ENCODE results near the gene TMEM145. TPM values are rescaled to one million over a fixed set of nuclear protein-coding genes. Genes with fewer than 3 reads are reported as not detected.

Gene TMEM145
- total RNA-seq, 1 experiment from 2014 or later = 0.81 TPM

DNA sequence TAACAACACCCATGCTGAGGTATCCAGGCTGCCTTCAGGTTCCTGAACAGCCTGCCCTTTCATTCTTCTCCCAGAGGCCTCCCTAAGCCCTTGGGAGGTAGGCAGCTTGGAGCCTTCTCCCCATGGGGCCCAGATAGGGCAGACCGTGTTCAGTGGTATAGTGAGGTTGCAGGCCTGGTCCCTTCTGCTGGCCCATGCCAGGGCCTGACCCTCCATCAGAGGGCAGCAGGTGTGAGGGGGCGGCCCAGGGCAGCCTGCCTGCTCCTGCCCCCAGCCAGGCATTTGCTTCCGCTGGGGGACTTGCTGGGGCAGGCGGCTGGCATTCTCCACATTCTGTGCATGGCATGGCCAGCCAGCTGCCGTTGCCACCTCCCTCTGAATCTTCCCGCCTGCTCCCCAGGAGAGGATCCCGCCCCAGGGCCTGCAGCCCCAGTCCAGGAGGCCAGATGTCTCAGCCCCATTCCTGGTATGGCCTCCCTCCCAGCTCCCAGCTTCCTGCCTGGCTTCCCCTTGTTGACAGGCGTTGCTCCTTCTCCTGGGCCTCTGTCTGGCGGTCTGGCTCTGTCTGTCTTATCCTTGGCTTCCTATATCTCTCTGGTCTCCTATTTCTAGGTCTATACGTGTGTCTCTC is 35.2 kb upstream of the TMEM145 start:
- peak; percentile 30 for DNase-seq (ENCODE audit: low spot score)

- DNase-seq (ENCODE audit: low spot score) = no peak
Measured at GRCh38 chr19:42278452-42279154, 34.5 kb upstream of the TMEM145 start.

GRCh38 chr19:42279155-42279901 is 33.8 kb upstream of the TMEM145 start:
- DNase-seq (ENCODE audit: low spot score) = no peak

DNA sequence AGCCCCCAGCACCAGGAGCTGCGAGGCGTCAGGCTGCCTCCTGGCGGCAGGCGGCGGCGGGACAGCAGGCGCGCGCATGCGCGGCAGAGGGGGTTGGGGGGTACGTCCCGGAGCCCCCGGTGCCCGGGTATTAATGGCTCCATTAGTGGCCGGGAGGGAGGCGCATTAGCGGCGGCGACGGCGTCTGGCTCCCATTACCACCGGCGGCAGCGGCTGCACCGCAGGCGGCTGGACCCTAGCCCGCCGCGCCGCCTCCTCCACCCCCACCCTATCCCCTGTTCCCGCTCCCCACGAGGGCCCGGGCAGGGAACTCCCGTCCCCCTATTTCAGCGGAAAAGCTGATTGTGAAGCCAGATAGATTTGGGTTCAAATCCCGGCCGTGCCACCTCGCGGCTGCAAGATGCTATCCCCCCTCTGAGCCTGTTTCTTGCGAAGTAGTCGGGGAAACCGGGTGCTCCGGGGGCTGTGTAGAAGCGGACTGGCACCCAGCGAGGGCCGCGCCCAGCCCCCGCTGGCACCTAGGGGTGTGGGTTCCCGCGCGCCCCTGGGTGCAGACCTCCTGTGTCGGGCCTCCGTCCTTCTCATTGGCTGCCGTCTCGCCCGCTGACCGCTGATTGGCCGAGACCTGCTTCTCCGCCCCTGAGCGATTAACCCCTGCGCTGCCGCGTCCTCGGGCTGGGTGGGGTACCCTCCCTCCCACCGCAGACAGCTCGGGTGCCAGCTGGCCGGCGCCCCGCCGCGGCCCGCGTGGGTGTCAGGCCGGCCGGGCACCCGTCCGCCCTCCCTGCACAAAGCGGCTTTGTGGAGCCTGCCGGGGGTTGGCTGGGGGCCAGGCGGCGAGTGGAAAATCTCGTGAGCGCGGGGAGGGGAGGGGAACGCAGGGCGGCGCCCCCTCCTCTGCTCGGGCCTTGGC is 33.0 kb upstream of the TMEM145 start:
- peak; percentile 90 for DNase-seq (ENCODE audit: low spot score)

- no peak for DNase-seq (ENCODE audit: low spot score)
Measured at GRCh38 chr19:42280815-42281145, 32.3 kb upstream of the TMEM145 start.

- peak; percentile 41 for DNase-seq (ENCODE audit: low spot score)
Measured at GRCh38 chr19:42281146-42281826, 31.8 kb upstream of the TMEM145 start.

DNA sequence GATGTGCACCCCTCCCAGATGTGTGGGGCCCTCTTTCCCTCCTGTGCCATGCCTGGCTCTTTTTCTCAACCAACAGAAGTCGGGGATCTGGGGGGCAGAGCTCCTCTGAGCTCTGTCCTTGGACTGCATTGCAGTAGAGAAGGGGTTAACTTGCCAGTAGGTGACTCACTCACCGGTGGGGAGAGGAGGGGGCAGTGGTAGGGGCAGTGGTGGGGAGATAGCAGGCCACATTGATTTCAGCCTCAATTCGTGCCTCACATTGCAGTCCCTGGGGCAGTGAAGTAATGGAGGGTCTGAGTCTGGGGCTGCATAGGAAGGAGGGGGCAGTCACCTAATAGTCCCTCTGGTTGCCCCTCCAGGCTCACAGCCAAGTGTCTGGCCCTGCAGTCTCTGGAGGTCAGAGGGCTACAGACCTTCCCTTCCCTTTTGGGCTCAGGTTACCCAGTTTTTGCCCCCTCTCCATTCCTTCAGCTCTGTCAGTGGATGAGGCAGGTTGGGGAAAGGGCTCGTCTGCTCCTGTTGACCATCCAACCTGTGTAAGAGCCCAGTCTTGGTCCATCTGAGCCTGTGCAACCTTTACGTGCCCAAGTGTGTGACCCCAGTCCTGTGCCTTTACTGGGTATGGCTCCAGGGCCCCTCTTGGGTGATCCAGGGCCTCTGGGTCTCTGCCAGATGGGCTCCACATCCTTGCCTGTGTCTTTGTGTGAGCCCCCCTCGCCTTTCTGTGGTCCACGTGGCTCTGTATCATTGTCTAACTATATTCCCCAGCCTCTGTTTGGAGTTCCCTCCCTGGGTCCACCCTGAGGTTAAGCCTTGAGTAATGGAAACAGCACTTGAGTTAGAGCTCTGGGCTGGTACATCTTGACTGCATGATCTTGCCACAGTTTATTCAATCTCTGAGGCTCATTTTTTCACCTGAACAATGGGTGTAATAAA is 31.0 kb upstream of the TMEM145 start:
- DNase-seq (ENCODE audit: low spot score) = peak; percentile 22

GRCh38 chr19:42282819-42283187 is 30.3 kb upstream of the TMEM145 start:
- no peak for DNase-seq (ENCODE audit: low spot score)

- peak; percentile 97 for DNase-seq (ENCODE audit: low spot score)
Measured at GRCh38 chr19:42283188-42284065, 29.7 kb upstream of the TMEM145 start.

GRCh38 chr19:42284066-42284501 is 29.0 kb upstream of the TMEM145 start:
- DNase-seq (ENCODE audit: low spot score) = peak; percentile 77

DNA sequence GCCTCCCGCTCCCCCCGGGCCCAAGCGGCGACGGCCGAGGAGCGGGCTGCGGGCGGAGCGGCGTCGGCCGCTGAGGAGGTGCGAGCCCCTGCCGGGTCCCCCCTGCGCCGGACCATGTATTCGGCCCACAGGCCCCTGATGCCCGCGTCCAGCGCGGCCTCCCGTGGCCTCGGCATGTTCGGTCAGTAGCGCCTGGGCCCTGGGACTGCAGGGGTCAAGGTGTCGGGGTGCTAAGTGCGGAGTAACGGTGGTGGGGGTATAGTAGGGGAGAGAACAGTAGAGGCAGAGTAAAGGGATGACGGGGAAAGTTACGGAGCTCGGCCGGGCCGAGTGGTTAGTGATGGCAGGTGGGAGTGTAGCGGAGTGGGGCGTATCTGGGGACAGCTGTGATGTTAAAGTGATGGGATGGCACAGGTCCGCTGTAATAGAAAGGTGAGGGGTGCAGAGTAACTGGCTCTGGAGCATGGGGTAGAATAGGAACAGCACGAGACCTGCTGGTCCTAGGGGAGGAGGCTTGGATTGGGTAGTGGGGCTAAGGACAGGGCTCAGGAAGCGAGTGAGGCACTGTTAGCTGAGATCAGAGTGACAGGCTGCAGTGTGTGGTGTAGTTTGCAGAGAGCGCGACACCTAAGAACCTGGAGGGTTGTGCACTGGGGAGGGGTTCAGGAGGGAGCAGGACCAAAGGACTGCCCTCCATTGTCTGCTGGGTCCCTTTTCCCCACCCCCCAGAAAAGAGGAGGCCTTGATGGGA is 28.3 kb upstream of the TMEM145 start:
- peak; percentile 36 for DNase-seq (ENCODE audit: low spot score)

DNA sequence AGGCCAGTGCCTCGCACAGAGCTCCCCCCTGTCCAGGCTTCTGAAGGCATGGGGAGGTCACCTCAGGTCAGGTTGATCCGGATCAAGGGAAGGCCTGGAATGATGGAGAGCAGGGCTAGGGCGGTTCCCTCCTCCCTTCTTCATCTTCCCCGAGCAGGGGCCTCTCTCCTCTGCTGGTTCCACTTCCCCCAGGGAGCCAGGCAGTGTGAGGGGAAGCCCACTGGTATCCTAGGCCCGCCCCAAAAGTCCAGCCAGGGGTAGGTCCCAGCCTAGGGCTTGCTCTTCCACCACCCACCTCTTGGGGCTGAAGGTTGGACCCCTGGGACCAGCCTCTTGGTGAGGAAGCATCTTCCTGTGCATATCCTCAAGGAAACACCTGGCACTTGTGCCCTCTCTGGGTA is 27.6 kb upstream of the TMEM145 start:
- DNase-seq (ENCODE audit: low spot score) = no peak

- no peak for DNase-seq (ENCODE audit: low spot score)
Measured at GRCh38 chr19:42285988-42286348, 27.1 kb upstream of the TMEM145 start.

DNA sequence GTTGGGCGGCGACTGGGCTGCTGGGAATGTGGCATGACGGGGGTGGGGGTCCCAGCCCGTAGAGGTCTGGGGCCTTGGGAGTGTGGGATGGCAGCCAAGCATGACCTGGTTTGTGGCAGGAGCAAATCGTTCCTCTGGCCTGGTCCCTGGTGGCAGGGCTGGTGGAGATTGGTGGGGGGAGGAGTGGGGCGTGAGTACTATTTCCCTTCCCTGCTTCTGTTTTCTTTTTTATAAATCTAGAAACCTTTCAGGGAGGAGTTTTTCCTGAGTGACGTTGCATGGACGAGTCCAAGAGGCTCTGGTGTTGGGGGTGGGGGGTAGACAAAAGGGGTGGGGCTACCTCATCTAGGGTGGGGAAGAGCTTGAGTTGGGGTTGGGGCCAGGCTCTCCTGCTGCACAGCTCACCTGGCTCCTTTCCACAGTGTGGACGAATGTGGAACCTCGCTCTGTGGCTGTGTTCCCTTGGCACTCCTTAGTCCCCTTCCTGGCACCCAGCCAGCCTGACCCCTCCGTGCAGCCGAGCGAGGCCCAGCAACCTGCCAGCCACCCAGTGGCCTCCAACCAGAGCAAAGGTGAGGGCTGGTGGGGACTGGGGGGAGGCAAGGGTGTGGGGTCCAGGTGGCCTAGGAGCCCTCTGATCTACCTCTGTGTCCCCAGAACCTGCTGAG is 26.6 kb upstream of the TMEM145 start:
- no peak for DNase-seq (ENCODE audit: low spot score)

DNA sequence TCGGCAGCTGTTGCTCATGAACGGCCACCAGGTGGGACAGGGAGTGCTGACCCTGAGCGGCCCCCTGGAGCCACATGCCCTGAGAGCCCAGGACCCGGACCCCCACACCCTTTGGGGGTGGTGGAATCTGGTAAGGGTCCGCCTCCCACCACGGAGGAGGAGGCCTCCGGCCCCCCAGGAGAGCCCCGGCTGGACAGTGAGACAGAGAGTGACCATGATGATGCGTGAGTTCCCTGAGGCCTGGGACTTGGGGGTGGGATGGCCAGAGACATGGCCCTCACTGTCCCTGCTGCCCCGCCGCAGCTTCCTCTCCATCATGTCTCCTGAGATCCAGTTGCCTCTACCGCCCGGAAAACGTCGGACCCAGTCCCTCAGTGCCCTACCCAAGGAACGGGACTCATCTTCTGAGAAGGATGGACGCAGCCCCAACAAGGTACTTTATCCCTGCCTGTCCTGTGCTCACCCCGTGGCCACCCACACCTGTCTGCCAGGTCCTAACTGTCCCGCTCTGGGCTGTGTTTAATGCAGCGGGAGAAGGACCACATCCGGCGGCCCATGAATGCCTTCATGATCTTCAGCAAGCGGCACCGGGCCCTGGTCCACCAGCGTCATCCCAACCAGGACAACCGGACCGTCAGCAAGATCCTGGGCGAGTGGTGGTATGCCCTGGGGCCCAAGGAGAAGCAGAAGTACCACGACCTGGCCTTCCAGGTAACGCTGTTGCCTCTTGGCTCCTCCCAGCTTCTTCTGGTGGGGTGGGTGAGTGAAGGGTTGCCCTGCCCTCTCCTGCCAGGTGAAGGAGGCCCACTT is 25.9 kb upstream of the TMEM145 start:
- DNase-seq (ENCODE audit: low spot score) = no peak

GRCh38 chr19:42287827-42288107 is 25.3 kb upstream of the TMEM145 start:
- no peak for DNase-seq (ENCODE audit: low spot score)

GRCh38 chr19:42288387-42288786 is 24.7 kb upstream of the TMEM145 start:
- no peak for DNase-seq (ENCODE audit: low spot score)
